ENCODE results near the gene GPHN. TPM values are rescaled to one million over a fixed set of nuclear protein-coding genes. Genes with fewer than 3 reads are reported as not detected.

The GPHN gene
- total RNA-seq, 1 donor = 7.8 TPM

DNA sequence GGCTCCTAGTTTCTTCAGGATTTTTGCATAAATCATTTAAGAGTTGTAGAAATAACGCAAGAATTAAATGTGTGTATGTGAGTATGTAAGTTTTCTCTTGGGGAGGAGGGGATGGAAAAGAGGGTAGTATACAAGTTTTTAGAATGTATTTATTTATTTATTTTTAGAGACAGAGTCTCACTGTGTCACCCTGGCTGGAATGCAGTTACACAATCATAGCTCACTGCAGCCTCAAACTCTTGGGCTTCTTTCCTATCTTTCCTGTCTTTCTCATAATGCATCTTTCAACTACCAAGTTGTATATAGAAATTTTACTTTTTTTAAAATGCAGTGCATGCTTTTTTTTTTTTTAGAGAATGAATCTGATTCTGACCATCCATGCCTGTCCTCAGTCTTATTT, 412.2 kb downstream of the GPHN start:
- Histone ChIP-seq H3K4me3 (ENCODE audit: low read length) (no peak overlapping the region), H3K4me1 (ENCODE audit: insufficient read depth, low read length) (no peaks in the 10 kb centered on the region), H3K27me3 (ENCODE audit: insufficient read depth, low read length) (no peaks in the 10 kb centered on the region), H3K9me3 (ENCODE audit: low read depth, low read length) (no peaks in the 10 kb centered on the region)

DNA sequence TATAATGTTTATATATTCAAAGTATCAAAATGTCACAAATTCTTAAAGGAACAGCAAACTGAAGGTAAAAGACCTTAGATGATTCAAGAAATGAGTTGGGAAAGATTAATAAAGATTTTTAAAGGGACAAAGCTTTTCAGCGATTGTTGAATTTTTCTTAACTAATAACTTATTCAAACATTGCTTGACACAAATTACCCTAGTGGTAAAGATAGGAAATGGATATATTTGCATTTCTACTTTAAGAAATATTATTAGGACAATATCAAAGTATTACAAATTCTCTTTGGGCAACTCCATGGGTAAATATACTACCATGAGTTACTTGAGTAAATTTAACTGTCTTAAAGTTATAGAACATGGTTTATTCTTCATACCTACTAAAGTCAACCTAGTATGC, 415.3 kb downstream of the GPHN start:
- no peak overlapping the region for H3K4me3 ChIP-seq (ENCODE audit: low read length)
- H3K27me3 ChIP-seq (ENCODE audit: insufficient read depth, low read length) = no peaks in the 10 kb centered on the region
- no peaks in the 10 kb centered on the region for H3K9me3 ChIP-seq (ENCODE audit: low read depth, low read length)
- no peaks in the 10 kb centered on the region for H3K4me1 ChIP-seq (ENCODE audit: insufficient read depth, low read length)

DNA sequence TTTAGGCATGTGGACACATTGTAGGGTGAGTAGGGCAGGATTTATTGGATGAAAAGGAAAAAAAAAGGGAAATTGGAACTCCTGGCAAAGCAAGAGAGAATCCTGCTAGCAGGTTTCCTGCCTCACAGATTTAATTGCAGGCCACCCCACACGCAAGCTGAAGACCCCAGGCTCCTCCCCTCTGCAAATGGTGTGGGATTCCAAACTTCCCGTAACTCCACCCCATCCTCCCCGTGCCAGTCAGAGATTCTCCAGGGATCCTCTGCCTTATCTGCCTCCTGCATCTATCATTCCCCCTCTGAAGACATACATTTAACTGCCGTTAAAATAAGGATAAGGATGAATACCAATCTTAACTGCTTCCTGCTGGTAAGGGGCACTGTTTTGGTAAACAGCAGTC, 431.5 kb downstream of the GPHN start:
- Histone ChIP-seq H3K9me3 (ENCODE audit: low read depth, low read length) (peaks cover 26% of the 10 kb centered on the region), H3K4me3 (ENCODE audit: low read length) (no peak overlapping the region), H3K27me3 (ENCODE audit: insufficient read depth, low read length) (no peaks in the 10 kb centered on the region), H3K4me1 (ENCODE audit: insufficient read depth, low read length) (no peaks in the 10 kb centered on the region)

DNA sequence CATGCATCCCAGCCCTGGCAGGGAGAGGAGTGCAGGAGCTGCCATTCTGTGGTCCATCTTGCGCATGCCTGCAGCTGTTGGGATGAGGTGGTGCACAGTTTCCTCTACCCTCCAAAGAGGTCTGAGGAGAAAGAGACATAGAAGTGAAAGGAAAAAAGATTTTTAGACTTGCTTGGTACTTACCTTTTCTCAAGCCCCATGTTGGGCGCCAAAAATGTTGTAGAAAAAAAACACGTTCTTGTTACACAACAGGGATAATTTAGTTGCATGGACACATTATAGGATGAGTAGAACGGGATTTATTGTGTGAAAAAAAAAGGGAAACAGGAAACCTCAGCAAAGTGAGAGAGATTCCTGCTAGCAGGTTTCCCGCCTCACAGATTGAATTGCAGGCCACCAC, 436.9 kb downstream of the GPHN start:
- no peaks in the 10 kb centered on the region for H3K4me1 ChIP-seq (ENCODE audit: insufficient read depth, low read length)
- H3K27me3 ChIP-seq (ENCODE audit: insufficient read depth, low read length) = no peaks in the 10 kb centered on the region
- peaks cover 56% of the 10 kb centered on the region for H3K9me3 ChIP-seq (ENCODE audit: low read depth, low read length)
- no peak overlapping the region for H3K4me3 ChIP-seq (ENCODE audit: low read length)

DNA sequence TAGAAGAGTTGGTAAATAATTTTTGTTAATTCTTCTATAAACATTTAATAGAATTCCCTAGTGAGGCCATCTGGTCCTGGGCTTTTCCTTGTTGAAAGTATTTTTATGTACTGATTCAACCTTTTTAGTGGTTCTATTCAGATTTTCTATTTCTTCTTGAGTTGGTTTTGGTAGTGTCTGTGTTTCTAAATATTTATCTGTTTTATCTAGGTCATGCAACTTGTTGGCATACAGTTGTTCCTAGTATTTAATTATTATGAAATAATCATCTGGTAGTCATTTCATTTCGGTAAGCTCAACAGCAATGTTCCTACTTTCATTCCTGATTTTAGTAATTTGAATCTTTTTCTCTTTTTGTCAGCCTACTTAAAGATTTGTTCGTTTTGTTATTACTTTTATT, 447.2 kb downstream of the GPHN start:
- H3K9me3 ChIP-seq (ENCODE audit: low read depth, low read length) = peaks cover 13% of the 10 kb centered on the region
- no peaks in the 10 kb centered on the region for H3K27me3 ChIP-seq (ENCODE audit: insufficient read depth, low read length)
- H3K4me1 ChIP-seq (ENCODE audit: insufficient read depth, low read length) = no peaks in the 10 kb centered on the region
- H3K4me3 ChIP-seq (ENCODE audit: low read length) = no peak overlapping the region

DNA sequence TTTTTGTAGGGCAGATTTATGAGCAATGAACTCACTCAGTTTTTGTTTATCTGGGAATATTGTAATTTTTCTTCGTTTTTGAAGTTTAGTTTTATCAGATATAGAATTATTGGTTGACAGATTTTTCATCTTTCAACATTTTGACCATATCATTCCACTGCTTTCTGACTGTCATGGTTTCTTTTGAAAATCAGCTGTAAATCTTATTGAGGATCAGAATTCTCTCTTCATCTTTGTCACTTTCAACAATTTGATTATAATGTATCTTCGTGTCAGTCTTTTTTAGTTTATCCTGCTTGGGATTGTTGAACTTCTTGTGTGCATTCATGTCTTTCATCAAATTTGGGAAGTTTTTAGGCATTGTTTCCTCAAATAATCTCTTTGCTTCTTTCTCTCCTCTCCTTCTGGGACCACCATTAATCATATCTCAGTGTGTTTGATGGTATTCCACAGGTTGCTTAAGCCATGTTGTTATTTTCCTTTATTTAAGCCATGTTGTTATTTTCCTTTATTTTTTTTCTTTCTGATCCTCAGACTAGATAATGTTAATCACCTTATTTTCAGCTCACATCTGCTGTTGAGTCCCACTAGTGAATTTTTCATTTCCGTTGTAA, 451.6 kb downstream of the GPHN start:
- Histone ChIP-seq H3K27me3 (ENCODE audit: insufficient read depth, low read length) (no peaks in the 10 kb centered on the region), H3K4me1 (ENCODE audit: insufficient read depth, low read length) (no peaks in the 10 kb centered on the region), H3K9me3 (ENCODE audit: low read depth, low read length) (peaks cover 17% of the 10 kb centered on the region), H3K4me3 (ENCODE audit: low read length) (no peak overlapping the region)

DNA sequence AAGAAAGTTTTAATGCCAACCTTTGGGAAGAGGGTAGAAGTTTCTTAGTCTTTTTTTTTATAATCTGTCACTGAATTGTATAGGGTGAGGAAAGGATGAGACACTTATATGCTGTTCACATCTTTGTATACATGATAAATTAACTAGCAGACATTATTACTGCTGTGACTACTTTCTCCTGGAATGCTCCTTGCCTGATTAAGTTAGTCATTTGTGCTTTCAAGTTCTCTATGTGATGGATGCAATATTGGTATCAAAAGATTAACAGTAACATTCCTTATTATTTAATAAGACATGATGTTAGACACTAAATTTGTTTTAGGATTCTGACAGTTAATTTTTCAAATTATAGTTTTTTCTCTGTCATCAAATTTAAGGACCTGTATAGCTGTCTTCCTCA, 457.9 kb downstream of the GPHN start:
- H3K9me3 ChIP-seq (ENCODE audit: low read depth, low read length) = no peaks in the 10 kb centered on the region
- no peak overlapping the region for H3K4me3 ChIP-seq (ENCODE audit: low read length)
- no peaks in the 10 kb centered on the region for H3K27me3 ChIP-seq (ENCODE audit: insufficient read depth, low read length)
- no peaks in the 10 kb centered on the region for H3K4me1 ChIP-seq (ENCODE audit: insufficient read depth, low read length)

DNA sequence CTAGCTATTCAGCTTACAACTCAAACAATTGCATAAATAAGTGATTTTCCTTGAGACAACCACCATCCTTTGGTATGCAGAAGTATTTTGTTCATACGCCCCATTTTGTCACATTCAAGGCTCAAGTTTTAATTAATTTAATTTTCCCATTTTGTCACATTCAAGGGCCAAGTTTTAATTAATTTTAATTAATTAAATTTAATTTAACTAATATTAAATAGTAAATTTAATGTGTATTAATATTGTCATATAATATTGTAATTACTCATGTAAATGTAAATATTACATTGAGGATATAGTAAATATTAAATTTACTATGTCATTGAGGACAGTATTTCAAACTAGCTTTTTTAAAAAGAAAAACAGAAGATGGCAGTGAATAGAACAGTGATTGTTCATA, 464.5 kb downstream of the GPHN start:
- Histone ChIP-seq H3K4me1 (ENCODE audit: insufficient read depth, low read length) (no peaks in the 10 kb centered on the region), H3K9me3 (ENCODE audit: low read depth, low read length) (no peaks in the 10 kb centered on the region), H3K27me3 (ENCODE audit: insufficient read depth, low read length) (no peaks in the 10 kb centered on the region), H3K4me3 (ENCODE audit: low read length) (no peak overlapping the region)

DNA sequence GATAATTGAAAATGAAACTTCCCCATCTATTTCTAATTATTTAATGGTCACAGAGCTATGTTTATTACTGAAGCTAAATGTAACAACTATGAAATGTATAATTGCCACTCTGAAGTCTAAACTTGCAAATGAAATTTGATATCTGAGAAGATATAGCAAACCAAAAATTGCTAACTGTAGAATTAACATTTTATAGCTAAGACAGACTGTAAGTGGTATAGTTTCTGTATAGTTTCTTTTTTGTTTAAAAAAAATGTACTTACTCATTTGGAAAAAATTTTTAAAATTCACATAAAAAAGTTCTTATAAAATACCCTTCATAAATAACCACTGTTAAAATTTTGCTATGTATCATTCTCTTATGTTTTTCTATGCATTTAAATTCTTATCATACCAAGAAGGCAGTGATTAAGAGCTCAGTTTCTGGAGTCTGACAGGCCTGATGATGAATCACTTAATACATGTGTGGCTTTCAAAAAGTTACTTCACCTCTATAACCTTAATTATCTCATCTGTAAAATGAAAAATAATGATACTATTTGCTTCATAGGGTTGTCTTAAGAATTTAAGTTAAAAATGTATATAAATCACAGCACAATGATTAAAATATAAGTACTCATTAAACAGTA, 466.6 kb downstream of the GPHN start:
- H3K27me3 ChIP-seq (ENCODE audit: insufficient read depth, low read length) = no peaks in the 10 kb centered on the region
- H3K9me3 ChIP-seq (ENCODE audit: low read depth, low read length) = no peaks in the 10 kb centered on the region
- H3K4me1 ChIP-seq (ENCODE audit: insufficient read depth, low read length) = no peaks in the 10 kb centered on the region
- no peak overlapping the region for H3K4me3 ChIP-seq (ENCODE audit: low read length)

DNA sequence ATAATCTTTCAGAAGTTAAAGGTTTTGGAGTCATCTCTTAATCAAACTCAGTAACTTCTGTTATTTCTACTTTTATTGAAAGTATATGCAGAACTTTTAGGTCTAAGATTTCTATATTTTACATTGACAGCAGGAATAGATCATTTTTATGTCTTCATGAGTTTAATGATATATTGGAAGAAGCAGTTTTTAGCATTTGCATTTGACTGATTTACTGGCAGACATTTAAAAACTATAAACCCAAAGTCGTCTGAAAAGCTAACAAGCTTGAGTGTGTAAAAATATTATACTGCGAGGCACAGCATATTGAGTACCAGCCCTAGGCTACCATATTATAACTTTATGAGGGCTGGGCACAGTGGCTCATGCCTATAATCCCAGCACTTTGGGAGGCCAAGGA, 467.3 kb downstream of the GPHN start:
- Histone ChIP-seq H3K27me3 (ENCODE audit: insufficient read depth, low read length) (no peaks in the 10 kb centered on the region), H3K4me3 (ENCODE audit: low read length) (no peak overlapping the region), H3K9me3 (ENCODE audit: low read depth, low read length) (no peaks in the 10 kb centered on the region), H3K4me1 (ENCODE audit: insufficient read depth, low read length) (no peaks in the 10 kb centered on the region)

DNA sequence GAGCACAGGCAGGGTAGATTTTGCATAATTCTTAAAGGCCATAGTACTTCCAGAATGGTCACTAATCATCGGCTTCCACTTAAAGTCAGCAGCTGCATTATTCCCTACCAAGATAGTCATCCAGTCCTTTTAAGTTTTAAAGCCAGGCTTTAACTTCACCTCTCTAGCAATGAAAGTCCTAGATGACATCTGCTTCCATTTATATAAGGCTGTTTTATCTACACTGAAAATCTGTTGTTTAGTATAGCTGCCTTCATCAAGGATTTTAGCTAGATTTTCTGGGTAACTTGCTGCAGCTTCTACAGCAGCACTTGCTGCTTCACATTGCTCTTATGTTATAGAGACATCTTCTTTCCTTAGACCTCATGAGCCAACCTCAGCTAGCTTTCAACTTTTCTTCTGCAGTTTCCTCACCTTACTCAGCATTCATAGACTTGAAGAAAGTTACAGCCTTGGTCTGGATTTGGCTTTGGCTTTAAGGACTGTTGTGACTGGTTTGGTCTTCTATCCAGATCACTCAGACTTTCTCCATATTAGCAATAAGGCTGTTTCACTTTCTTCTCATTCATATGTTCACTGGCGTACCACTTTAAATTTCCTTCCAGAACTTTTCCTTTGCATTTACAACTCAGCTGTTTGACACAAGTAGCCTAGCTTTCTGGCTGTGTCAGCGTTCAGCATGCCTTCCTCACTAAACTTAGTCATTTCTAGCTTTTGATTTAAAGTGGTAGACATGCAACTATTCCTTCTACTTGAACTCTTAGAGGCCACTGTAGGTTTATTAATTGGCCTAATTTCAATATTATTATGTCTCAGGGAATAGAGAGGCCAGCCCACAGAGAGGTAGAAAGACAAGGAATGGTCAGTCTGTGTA, 471.4 kb downstream of the GPHN start:
- Histone ChIP-seq H3K4me3 (ENCODE audit: low read length) (no peak overlapping the region), H3K27me3 (ENCODE audit: insufficient read depth, low read length) (no peaks in the 10 kb centered on the region), H3K9me3 (ENCODE audit: low read depth, low read length) (no peaks in the 10 kb centered on the region), H3K4me1 (ENCODE audit: insufficient read depth, low read length) (no peaks in the 10 kb centered on the region)

DNA sequence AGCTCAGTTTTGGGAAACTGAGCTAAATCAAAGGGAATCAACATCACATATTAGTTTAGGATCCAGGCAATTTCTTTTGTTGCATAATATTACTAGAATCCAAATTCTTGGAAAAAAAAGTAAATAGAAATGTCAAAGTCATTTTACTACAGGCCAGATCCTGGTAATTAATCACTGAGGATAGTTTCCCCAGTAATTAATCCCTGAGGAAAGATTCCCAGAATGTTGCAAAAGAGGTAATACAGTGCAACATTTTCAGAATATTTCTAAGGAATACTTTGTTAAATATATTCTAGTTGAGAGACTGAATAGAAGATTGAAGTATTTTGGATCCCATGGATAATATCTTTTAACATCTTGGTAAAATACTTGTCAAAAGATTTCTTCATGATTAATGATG, 474.3 kb downstream of the GPHN start:
- H3K4me3 ChIP-seq (ENCODE audit: low read length) = no peak overlapping the region
- no peaks in the 10 kb centered on the region for H3K27me3 ChIP-seq (ENCODE audit: insufficient read depth, low read length)
- H3K4me1 ChIP-seq (ENCODE audit: insufficient read depth, low read length) = no peaks in the 10 kb centered on the region
- H3K9me3 ChIP-seq (ENCODE audit: low read depth, low read length) = no peaks in the 10 kb centered on the region

DNA sequence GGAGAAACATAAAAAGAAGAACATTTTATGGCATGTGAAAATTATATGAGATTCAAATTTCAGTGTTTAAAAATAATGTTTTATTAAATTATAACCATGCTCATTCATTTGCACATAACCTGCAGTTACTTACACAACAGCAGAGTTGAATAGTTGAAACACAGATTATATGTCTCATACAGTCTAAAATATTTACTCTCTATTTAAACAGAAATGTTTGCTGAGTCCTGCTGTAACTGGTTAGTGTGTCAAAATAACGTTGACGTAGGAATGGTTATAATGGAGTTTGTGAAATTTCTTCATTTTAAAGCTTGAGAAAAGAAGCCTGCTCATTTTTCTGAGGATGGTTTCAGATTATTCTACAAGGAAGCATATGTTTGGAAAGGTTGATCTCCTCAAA, 484.8 kb downstream of the GPHN start:
- no peaks in the 10 kb centered on the region for H3K9me3 ChIP-seq (ENCODE audit: low read depth, low read length)
- no peaks in the 10 kb centered on the region for H3K4me1 ChIP-seq (ENCODE audit: insufficient read depth, low read length)
- H3K27me3 ChIP-seq (ENCODE audit: insufficient read depth, low read length) = no peaks in the 10 kb centered on the region
- H3K4me3 ChIP-seq (ENCODE audit: low read length) = no peak overlapping the region

DNA sequence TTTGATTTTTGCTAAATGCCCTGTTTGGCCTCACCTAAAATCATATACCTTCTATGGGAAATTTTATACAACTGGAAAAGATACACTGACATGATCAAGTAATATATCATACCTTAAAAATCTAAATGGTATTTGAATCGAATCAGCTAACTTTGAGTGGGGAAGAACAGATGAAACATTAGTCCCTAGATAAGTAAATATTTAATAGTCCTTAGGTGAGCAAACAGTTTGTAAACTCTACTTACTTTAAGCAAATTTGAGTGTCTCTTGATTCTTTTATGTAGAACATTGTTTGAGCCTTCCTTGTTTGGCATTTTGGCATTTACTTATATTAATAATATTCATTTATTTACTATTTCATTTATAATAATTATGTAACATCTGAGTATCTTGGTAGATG, 485.6 kb downstream of the GPHN start:
- Histone ChIP-seq H3K4me3 (ENCODE audit: low read length) (no peak overlapping the region), H3K9me3 (ENCODE audit: low read depth, low read length) (no peaks in the 10 kb centered on the region), H3K4me1 (ENCODE audit: insufficient read depth, low read length) (no peaks in the 10 kb centered on the region), H3K27me3 (ENCODE audit: insufficient read depth, low read length) (no peaks in the 10 kb centered on the region)

DNA sequence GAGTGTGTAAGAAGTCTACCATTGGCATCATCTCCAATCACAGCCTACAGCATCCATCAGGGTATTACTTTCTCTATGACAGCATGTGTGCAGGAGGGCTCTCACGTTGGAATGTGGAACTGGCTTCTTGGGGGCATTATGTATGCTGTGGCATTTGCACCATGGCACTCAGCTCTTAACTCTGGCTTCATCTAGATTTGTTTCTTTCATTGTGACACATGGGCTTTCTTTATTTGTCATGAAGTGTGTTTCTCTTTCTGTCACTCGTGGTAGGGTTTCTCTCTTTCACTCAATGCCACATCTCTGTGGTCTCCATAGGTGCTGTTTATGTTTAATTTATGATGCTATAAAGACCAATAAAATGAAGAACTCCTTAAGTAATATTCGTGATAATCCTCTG, 490.1 kb downstream of the GPHN start:
- H3K9me3 ChIP-seq (ENCODE audit: low read depth, low read length) = no peaks in the 10 kb centered on the region
- no peak overlapping the region for H3K4me3 ChIP-seq (ENCODE audit: low read length)
- H3K4me1 ChIP-seq (ENCODE audit: insufficient read depth, low read length) = no peaks in the 10 kb centered on the region
- H3K27me3 ChIP-seq (ENCODE audit: insufficient read depth, low read length) = no peaks in the 10 kb centered on the region

Data from mononuclear cell (primary cell).